ENCODE data around the gene SLC49A4.

The SLC49A4 gene

GRCh38 chr3:122868322-122868721, 73.5 kb downstream of the SLC49A4 start:
- H3K36me3 ChIP-seq (ENCODE audit: control insufficient read depth, insufficient read depth, low read length): no peaks in the 10 kb centered on the region
- H3K27me3 ChIP-seq (ENCODE audit: insufficient read depth, low read length, poor library complexity): no peaks in the 10 kb centered on the region
- H3K4me3 ChIP-seq (ENCODE audit: low read length): no peak overlapping the region
- no peak overlapping the region for H4K8ac ChIP-seq (ENCODE audit: low read depth, low read length)
- H3K56ac ChIP-seq (ENCODE audit: low read length): no peak overlapping the region
- H3K4ac ChIP-seq (ENCODE audit: low read depth, low read length): no peak overlapping the region
- no peak overlapping the region for H3K23ac ChIP-seq (ENCODE audit: low read length)
- no peak overlapping the region for H3K4me2 ChIP-seq (ENCODE audit: low read length)
- no peak overlapping the region for H2BK15ac ChIP-seq (replicated peaks; ENCODE audit: low read depth)
- no peaks in the 10 kb centered on the region for H3K4me1 ChIP-seq (ENCODE audit: control insufficient read depth, low read depth, low read length)
- H2BK120ac ChIP-seq (ENCODE audit: low read depth, low read length): no peak overlapping the region
- H3K27ac ChIP-seq (ENCODE audit: low read depth, low read length): no peak overlapping the region
- H3K18ac ChIP-seq (ENCODE audit: low read length): no peak overlapping the region
- H2BK5ac ChIP-seq (ENCODE audit: low read length): no peak overlapping the region
- H3K79me1 ChIP-seq (ENCODE audit: low read length): no peaks in the 10 kb centered on the region
- H3K79me2 ChIP-seq (ENCODE audit: control insufficient read depth, insufficient read depth, low read length): no peaks in the 10 kb centered on the region
- no peak for DNase-seq
- H4K5ac ChIP-seq (ENCODE audit: low read length): no peak overlapping the region
- H3K9ac ChIP-seq (ENCODE audit: low read length): no peak overlapping the region
- H2AK5ac ChIP-seq (ENCODE audit: low read length): no peak overlapping the region

GRCh38 chr3:122873741-122874515, 79.1 kb downstream of the SLC49A4 start:
- H3K27me3 ChIP-seq (ENCODE audit: insufficient read depth, low read length, poor library complexity): no peaks in the 10 kb centered on the region
- H2BK15ac ChIP-seq (replicated peaks; ENCODE audit: low read depth): no peak overlapping the region
- H3K36me3 ChIP-seq (ENCODE audit: control insufficient read depth, insufficient read depth, low read length): no peaks in the 10 kb centered on the region
- H3K4me2 ChIP-seq (ENCODE audit: low read length): no peak overlapping the region
- H3K27ac ChIP-seq (ENCODE audit: low read depth, low read length): no peak overlapping the region
- H3K23ac ChIP-seq (ENCODE audit: low read length): no peak overlapping the region
- H4K8ac ChIP-seq (ENCODE audit: low read depth, low read length): no peak overlapping the region
- no peak overlapping the region for H3K18ac ChIP-seq (ENCODE audit: low read length)
- H2BK120ac ChIP-seq (ENCODE audit: low read depth, low read length): no peak overlapping the region
- H3K9ac ChIP-seq (ENCODE audit: low read length): no peak overlapping the region
- H2BK5ac ChIP-seq (ENCODE audit: low read length): no peak overlapping the region
- H3K4ac ChIP-seq (ENCODE audit: low read depth, low read length): no peak overlapping the region
- no peaks in the 10 kb centered on the region for H3K79me1 ChIP-seq (ENCODE audit: low read length)
- no CpG with 5 or more reads among the region's 9 CpGs for WGBS (ENCODE audit: extremely low coverage, insufficient coverage, low lambda C conversion rate)
- H3K4me3 ChIP-seq (ENCODE audit: low read length): no peak overlapping the region
- H3K56ac ChIP-seq (ENCODE audit: low read length): no peak overlapping the region
- no peaks in the 10 kb centered on the region for H3K4me1 ChIP-seq (ENCODE audit: control insufficient read depth, low read depth, low read length)
- H2AK5ac ChIP-seq (ENCODE audit: low read length): no peak overlapping the region
- no peak overlapping the region for H4K5ac ChIP-seq (ENCODE audit: low read length)
- no peaks in the 10 kb centered on the region for H3K79me2 ChIP-seq (ENCODE audit: control insufficient read depth, insufficient read depth, low read length)
- DNase-seq: no peak

- no peaks in the 10 kb centered on the region for H3K36me3 ChIP-seq (ENCODE audit: control insufficient read depth, insufficient read depth, low read length)
- no peak overlapping the region for H3K4me3 ChIP-seq (ENCODE audit: low read length)
- H2BK15ac ChIP-seq (replicated peaks; ENCODE audit: low read depth): no peak overlapping the region
- H3K27me3 ChIP-seq (ENCODE audit: insufficient read depth, low read length, poor library complexity): no peaks in the 10 kb centered on the region
- H3K4ac ChIP-seq (ENCODE audit: low read depth, low read length): no peak overlapping the region
- no peak overlapping the region for H4K8ac ChIP-seq (ENCODE audit: low read depth, low read length)
- no peaks in the 10 kb centered on the region for H3K79me1 ChIP-seq (ENCODE audit: low read length)
- no peak overlapping the region for H3K23ac ChIP-seq (ENCODE audit: low read length)
- no peak overlapping the region for H4K5ac ChIP-seq (ENCODE audit: low read length)
- H3K4me1 ChIP-seq (ENCODE audit: control insufficient read depth, low read depth, low read length): no peaks in the 10 kb centered on the region
- H3K18ac ChIP-seq (ENCODE audit: low read length): no peak overlapping the region
- H3K4me2 ChIP-seq (ENCODE audit: low read length): no peak overlapping the region
- H2BK120ac ChIP-seq (ENCODE audit: low read depth, low read length): no peak overlapping the region
- H3K27ac ChIP-seq (ENCODE audit: low read depth, low read length): no peak overlapping the region
- no peak overlapping the region for H3K9ac ChIP-seq (ENCODE audit: low read length)
- H3K79me2 ChIP-seq (ENCODE audit: control insufficient read depth, insufficient read depth, low read length): no peaks in the 10 kb centered on the region
- no peak for DNase-seq
- H2BK5ac ChIP-seq (ENCODE audit: low read length): no peak overlapping the region
- H3K56ac ChIP-seq (ENCODE audit: low read length): no peak overlapping the region
- H2AK5ac ChIP-seq (ENCODE audit: low read length): no peak overlapping the region
Measured at GRCh38 chr3:122875547-122876127, 80.8 kb downstream of the SLC49A4 start.

- no peak overlapping the region for H3K23ac ChIP-seq (ENCODE audit: low read length)
Measured at GRCh38 chr3:122880173-122880572, 85.3 kb downstream of the SLC49A4 start.

GRCh38 chr3:122880624-122881023, 85.8 kb downstream of the SLC49A4 start:
- peak; percentile 42 for DNase-seq
- WGBS (ENCODE audit: extremely low coverage, insufficient coverage, low lambda C conversion rate): no CpG with 5 or more reads among the region's 4 CpGs
- H2BK120ac ChIP-seq (ENCODE audit: low read depth, low read length): no peak overlapping the region
- H3K27ac ChIP-seq (ENCODE audit: low read depth, low read length): no peak overlapping the region
- no peak overlapping the region for H3K4me2 ChIP-seq (ENCODE audit: low read length)
- no peak overlapping the region for H2AK5ac ChIP-seq (ENCODE audit: low read length)
- H2BK15ac ChIP-seq (replicated peaks; ENCODE audit: low read depth): no peak overlapping the region
- H3K4me3 ChIP-seq (ENCODE audit: low read length): no peak overlapping the region
- no peak overlapping the region for H4K5ac ChIP-seq (ENCODE audit: low read length)
- no peaks in the 10 kb centered on the region for H3K79me2 ChIP-seq (ENCODE audit: control insufficient read depth, insufficient read depth, low read length)
- H3K23ac ChIP-seq (ENCODE audit: low read length): no peak overlapping the region
- H3K4me1 ChIP-seq (ENCODE audit: control insufficient read depth, low read depth, low read length): no peaks in the 10 kb centered on the region
- H3K27me3 ChIP-seq (ENCODE audit: insufficient read depth, low read length, poor library complexity): no peaks in the 10 kb centered on the region
- H3K36me3 ChIP-seq (ENCODE audit: control insufficient read depth, insufficient read depth, low read length): no peaks in the 10 kb centered on the region
- H3K4ac ChIP-seq (ENCODE audit: low read depth, low read length): no peak overlapping the region
- no peak overlapping the region for H4K8ac ChIP-seq (ENCODE audit: low read depth, low read length)
- H2BK5ac ChIP-seq (ENCODE audit: low read length): no peak overlapping the region
- no peaks in the 10 kb centered on the region for H3K79me1 ChIP-seq (ENCODE audit: low read length)
- H3K9ac ChIP-seq (ENCODE audit: low read length): no peak overlapping the region
- H3K18ac ChIP-seq (ENCODE audit: low read length): no peak overlapping the region
- no peak overlapping the region for H3K56ac ChIP-seq (ENCODE audit: low read length)

More at GRCh38 chr3:122880173-122880572, 85.3 kb downstream of the SLC49A4 start:
- Histone ChIP-seq H3K9ac (ENCODE audit: low read length) (no peak overlapping the region), H3K18ac (ENCODE audit: low read length) (no peak overlapping the region), H4K8ac (ENCODE audit: low read depth, low read length) (no peak overlapping the region), H3K27me3 (ENCODE audit: insufficient read depth, low read length, poor library complexity) (no peaks in the 10 kb centered on the region), H3K27ac (ENCODE audit: low read depth, low read length) (no peak overlapping the region), H2BK120ac (ENCODE audit: low read depth, low read length) (no peak overlapping the region), H3K4me1 (ENCODE audit: control insufficient read depth, low read depth, low read length) (no peaks in the 10 kb centered on the region), H2BK5ac (ENCODE audit: low read length) (no peak overlapping the region), H3K79me2 (ENCODE audit: control insufficient read depth, insufficient read depth, low read length) (no peaks in the 10 kb centered on the region), H3K4me3 (ENCODE audit: low read length) (no peak overlapping the region), H3K36me3 (ENCODE audit: control insufficient read depth, insufficient read depth, low read length) (no peaks in the 10 kb centered on the region), H4K5ac (ENCODE audit: low read length) (no peak overlapping the region), H3K4me2 (ENCODE audit: low read length) (no peak overlapping the region), H2BK15ac (replicated peaks; ENCODE audit: low read depth) (no peak overlapping the region), H2AK5ac (ENCODE audit: low read length) (no peak overlapping the region), H3K56ac (ENCODE audit: low read length) (no peak overlapping the region), H3K4ac (ENCODE audit: low read depth, low read length) (no peak overlapping the region), H3K79me1 (ENCODE audit: low read length) (no peaks in the 10 kb centered on the region)
- DNase-seq: no peak
- no CpG with 5 or more reads among the region's 4 CpGs for WGBS (ENCODE audit: extremely low coverage, insufficient coverage, low lambda C conversion rate)

Measured in mesendoderm (in vitro differentiated cells).